HG03103 (cell line): ENCODE measurements around the gene PEAK3.

Source experiments
- ATAC-seq: cut with Tn5 transposase; IDR thresholded peaks from one replicate; pipeline ENCODE4 v1.9.1; 2021; ENCODE audit warnings: low read depth; ENCODE audit not compliant: unreplicated experiment

Gene PEAK3

DNA sequence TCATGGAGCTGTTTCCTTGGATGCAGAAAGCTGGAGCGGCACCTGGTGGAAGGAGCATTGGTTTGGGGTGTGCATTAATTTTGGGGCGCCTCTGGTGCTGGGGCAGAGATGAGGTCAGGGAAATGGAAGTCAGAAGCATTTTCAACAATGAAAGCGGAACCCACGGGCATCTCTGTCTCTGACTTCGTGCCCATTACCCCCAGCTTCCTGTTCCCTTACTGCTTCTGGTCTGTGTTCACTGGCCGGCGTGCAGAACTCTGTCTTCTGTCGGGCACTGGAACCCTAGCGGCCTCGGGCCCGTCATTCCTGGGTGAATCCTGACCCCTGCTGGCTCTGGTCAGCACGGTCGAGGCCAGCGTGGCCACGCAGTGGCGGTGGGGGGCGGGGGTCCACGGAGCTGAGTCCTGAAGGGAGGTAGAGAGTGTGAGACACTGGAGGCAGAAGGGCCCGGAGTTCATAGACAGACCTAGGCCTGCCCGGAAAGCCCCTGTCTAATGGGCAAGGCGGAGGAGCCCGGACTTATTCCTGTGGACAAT lies 33.9 kb upstream of the PEAK3 start:
- ATAC-seq = no peak

DNA sequence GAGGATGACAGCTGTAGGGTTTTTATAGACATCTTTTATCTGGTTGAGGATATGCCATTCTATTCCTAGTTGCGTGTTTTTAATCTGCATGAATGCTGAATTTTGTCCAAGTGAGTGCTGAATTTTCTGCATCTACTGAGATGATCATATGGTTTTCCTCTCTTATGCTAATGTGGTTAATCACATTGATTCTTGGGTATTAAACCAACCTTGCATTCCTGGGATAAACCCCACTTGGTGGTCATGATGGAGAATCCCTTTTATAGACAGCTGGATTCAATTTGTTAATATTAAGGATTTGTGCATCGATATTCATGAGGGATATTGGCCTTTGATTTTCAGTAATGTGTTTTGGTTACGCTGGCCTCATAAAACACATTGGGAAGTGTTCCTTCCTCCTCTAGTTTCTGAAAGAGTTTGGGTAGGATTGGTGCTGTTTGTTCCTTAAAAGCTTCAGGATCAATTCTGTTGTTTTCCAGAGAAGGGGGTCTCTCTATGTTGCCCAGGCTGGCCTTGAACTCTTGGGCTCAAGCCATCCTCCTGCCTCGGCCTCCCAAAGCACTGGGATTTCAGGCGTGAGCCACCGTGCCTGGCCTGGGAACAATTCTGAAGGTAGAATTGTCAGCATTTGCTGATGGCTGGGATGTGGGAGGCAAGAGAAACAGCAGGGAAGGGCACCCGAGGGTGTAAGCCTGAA lies 33.3 kb upstream of the PEAK3 start:
- ATAC-seq = no peak

DNA sequence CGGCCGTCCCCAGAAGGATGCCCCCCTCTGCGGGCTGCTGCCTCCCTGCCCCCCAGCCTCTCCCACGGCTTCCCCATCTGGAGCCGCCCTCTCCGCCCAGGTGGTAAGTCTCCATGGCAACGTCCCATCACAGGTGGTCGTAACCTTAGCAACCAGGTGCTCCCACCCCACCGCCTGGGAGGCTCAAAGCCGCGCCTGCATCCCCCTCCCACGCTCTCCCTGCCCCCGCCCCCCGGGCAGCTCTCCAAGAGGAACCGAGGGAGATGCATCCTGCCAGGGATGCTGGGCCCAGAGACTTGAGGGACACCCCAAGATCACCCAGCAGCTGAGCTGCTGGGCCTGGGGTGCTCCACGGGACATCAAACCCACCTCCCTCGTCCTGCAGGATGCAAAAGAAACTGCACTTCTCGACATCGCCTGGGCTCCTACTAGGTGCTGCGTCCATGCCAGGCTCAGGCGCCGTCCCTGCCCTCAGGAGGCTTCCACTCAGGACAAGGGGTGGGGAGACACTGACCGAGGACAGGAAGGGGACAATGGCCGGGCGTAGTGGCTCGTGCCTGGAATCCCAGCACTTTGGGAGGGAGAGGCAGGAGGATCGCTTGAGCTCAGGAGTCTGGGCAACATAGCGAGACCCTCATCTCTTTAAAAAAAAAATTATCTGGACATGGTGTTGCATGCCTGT lies 31.0 kb upstream of the PEAK3 start:
- no peak for ATAC-seq

DNA sequence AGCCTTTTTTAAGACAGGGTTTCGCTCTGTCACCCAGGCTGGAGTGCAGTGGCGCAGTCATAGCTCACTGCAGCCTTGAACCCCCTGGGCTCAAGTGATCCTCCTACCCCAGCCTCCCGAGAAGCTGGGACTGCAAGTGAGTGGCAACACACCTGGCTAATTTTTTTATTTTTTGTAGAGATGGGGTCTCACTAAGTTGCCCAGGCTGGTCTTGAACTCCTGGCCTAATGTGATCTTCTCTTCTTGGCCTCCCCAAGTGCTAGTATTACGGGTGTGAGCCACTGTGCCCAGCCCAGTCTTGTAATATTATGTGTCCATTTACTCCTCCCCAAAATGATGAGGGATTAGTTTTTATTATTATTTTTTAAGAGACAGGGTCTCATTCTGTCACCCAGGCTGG lies 29.1 kb upstream of the PEAK3 start:
- no peak for ATAC-seq

DNA sequence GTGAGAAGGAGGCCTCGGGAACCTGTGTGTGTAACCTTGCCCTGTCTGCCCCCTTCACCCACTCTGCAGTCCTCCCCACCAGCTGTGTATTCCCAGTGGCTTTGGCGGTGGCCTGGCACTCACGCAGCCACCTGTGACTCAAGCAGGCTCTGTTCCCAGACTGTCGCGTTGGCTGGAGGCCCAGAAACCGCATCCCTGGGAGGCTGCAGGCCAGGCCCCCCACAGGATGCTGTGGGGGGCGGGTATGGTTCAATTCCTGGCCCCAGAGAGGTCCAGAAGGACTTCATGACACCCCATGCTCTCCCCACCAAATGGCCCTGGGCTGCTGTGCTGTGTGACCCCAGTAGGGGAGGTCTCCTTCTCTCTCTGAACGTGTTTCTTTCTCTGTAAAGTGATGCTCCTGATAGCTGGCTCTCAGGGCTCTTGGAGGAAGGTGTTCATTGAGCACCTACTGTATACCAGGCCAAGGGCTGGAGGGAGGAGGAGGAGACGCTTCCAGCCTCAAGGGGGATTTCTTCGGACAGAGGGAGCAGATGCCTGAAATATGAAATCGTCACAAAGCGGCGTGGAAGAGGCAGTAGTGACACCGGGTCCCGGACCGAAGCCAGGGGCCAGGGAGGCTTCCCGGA lies 27.9 kb upstream of the PEAK3 start:
- ATAC-seq = no peak

DNA sequence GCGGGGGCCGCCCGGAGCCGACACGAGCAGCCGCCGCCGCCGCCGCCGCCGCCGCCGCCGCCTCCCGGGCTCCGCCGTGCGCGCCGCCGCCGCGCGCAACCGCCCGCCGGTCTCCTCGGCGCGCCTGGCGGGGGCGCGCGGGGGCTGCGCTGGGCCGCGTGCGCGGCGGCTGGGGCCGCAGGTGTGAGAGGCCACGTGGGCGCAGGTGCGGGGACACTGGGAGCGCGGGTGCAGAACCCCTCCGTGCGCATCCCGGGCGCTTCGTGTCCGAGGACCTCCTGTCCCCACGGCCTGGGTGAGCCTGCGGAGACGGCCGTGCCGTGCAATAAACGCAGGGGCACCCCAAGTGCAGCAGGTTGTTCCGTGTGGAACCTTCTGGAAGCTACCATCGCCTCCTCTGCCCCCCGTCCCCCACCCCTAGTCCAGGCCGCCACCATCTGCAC lies 26.2 kb upstream of the PEAK3 start, which contains the start of gene LINGO3:
Gene LINGO3 (minus strand): TSS at position 41 of the 443 bp plus-strand sequence. CDS start 16,378 bp downstream, outside the sequence.
- no peak for ATAC-seq

DNA sequence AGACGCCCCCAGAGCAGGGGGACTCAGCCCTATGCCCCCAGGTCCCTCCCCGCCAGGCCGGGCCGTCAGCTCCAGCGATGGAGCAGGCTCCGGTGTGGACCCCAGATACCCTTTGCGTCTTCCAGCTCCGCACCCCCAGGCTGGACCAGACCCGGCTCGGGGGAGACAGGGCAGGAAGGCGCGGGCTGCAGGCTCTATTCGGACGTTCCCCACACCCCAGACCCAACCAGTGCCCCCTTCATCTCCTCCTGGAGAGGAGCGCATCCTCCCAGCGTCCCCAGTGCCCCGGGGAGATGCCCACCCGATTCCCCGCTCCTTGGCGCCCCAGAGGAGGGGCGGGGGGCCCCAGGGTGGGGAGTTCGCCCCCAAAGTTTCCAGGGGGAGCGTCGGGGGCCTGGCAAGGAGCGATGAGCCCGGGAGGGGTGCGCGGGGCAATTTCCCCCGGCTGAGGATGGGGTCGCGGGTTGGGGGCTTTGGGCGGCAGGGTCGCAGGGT lies 25.6 kb upstream of the PEAK3 start:
- no peak for ATAC-seq

DNA sequence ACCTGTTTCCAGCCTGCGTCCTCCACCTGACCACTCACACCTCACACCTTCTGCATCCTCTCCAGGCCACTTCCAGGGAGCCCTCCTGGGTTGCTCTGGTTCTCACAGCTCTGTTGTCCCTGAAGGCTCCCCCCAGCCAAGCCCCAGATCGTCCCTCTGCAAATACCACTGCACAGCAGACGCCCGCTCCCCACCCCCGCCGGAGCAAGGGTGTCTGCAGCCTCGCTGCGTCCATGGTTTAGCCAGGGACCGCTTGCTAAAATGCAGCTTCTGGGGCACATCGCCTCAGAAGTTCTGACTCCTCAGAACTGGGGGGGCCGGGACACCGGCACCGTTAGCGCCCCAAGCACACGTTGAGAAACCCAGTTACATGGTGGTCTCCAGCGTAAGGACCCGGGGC lies 25.0 kb upstream of the PEAK3 start:
- no peak for ATAC-seq

DNA sequence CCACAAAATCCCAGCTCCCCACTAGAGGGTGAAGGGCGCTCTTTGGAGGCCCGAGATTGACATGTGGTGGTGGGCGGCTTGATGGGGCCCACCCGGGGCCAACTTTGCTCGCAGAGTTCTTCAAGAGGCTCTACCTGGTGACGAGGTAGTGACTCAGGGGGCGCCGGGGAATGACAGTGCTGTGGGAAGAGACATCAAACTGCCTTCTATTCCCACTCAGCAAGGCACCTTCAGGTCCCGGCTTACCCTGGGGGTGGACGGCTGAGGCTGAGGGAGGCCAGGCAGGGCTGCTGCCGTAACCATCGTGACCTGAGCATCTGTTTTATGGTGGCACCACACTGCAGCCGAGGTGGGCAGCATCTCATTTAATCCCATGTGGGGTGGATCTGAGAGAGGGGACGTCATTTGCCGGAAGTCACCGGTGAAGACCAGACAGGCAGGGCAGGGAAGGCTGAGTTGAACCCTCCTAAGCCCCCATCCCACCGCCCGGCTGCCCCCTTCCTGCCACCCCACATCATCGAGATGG lies 24.4 kb upstream of the PEAK3 start:
- no peak for ATAC-seq

DNA sequence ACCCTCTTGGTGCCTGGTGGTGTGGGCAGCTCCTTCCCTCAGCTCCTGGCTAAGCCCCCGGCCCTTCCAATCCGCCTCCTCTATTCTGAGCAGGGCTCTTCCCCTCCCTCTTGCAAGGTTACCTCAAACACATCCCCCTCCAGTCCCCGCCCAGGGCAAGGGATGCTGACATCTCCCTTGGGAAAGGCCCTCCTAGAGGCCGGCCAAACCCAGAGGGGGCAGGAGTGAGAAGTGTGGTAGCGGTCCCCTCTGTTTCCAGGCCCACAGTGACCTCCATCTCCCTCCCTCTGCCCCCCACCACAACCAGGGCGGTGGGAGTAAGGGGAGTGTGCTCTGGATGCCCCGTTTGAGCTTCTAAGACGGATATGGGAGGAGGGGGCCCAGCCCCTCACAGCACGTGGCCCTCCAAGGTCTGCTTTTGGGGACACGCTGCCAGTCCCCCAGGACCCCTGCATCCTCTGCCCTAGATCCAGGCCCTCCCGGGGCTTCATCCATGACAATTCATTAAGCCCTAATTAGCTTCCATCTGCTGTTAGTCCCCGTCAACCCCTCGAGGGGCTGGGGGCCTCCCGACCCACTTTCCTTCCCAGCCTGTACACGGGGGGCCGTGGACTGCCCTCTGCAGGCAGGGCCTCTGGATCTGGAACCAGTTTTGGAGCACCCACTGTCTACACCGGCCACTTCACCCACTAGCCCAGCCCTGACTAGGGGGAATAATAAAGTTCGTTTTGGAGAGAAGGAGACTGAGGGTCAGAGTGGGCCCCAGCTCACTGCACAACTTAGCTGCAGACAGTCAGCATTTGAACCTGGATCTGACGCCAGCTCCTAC lies 23.7 kb upstream of the PEAK3 start:
- no peak for ATAC-seq

DNA sequence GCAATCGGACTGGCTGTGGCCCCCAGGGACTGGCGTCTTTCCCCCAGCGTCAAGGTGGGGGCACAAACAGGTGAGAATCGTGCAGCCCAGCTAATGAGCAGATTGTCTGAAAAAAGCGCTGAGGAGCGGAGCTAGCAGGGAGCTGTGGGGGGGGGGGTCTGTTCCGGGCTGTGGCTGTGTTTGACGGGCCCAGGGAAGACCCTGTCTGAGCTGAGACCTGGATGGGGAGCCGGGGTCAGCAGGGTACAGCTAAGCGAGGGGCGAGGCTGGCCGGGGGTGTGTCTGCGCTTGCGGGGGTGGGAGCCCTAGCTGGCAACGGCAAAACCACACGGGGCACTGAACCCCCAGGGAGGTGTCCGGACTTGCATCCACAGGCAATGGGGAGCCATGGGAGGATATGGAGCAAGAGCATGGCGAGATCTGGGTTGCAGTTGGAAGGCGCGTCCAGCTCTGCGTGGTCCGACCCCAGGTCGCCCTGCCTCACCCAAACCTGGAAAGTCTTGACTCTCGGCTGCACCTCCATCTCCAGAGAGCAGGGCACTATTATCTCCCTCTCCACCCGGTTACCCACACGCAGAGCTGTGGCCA lies 21.3 kb upstream of the PEAK3 start:
- ATAC-seq = no peak

DNA sequence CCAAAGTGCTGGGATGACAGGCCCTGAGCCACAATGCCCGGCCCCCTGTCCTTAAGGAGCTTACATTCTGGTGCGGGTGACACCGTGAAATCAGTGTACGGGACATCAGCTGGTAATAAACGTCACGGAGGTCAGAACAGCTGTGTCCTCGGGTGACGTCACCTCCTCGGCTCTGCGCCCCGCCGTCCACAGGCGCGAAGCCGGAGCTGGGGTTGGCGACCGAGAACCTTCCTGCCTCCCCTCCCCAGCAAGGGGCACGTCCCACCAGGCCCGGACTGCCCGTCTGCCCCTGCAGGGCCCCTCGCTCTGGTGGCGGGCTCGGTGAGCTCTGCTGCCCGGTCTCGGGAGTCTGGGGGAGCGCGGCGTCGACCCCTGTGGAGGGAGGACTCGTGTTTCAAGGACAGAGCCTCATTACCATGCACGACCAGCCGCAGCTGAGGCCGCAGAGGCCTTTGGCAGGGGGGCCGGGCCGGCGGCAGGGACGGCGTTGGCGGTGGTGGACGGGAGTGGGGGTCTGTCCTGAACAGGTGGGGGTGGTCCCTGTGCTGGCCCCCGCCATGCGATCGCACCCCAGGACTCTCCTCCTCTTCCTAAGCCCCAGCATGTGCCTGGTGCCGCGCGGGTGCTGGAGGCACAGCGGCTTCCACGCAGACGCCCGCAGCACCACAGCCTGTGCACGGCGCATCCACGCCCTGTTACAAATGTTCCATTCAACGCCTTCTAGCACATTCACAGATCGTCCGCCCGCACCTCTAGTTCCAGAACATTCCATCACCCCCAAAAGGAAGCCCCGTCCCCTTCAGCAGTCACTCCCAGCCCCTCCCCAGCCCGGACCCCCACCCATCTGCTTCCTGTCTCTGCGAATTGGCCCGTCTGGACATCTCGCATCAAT lies 20.6 kb upstream of the PEAK3 start:
- no peak for ATAC-seq

DNA sequence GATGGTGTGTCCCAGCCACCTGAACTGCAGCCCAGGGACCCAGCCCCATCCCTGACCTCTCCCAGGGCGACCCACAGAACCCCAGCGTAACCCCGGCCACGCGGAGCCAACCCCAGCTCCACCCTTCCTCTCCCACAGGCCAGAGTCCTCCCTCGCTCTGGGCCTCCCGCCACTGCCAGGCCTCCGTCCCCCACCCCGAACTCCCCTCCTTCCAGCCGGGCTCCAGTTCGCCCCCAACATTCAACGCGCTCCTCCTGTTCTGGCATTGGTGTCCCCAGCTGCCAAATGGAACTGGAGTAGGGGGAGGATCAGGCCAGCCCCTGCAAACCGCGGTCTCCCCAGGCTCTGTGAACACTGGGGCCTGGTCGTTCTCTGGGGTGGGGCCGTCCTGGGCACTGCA lies 18.6 kb upstream of the PEAK3 start:
- ATAC-seq = no peak

DNA sequence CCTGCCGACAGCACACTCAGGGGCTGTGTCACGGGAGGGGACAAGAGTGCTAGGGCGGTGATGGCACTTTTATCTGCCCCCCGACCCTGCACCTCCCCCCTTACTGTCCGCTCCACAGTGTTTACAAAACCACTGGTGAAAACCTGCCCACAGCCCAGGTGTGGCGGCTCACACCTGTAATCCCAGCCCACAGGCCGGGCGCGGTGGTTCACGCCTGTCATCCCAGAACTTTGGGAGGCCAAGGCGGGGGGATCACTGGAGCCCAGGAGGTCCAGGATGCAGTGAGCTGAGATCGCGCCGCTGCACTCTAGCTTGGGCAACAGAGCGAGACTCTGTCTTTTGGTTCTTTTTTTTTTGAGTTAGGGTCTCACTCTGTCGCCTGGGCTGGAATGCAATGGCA lies 14.2 kb upstream of the PEAK3 start:
- ATAC-seq = no peak

DNA sequence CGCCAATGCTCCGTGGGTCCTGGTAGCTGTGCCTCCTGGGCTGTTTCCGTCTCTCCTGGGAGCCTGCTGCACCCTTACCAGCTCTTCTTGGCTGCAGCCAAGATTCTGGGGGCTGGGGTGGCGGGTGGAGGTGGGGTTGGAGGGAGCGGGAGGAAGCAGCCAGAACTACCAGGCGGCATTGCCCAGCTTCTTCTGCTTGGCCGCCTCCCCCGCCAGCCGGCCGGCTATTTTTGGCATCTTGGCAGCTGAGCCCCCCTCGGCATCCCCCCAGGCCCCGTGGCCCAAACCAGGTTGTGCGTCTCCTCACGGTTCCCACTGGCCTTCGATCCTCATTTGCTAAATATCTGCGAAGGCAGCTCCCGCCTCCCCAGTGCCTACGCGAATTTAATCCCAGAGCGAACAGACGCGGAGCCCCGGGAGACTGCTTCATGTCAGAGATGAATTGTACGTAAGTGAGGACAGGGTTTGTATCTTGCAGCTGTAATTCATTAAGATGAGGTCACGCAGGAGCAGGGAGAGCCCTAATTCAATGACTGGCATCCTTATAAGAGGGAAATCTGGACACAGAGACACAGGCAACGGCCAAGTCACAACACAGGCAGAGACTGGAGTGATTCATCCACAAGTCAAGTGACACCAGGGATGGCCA lies 12.8 kb upstream of the PEAK3 start:
- ATAC-seq = no peak

DNA sequence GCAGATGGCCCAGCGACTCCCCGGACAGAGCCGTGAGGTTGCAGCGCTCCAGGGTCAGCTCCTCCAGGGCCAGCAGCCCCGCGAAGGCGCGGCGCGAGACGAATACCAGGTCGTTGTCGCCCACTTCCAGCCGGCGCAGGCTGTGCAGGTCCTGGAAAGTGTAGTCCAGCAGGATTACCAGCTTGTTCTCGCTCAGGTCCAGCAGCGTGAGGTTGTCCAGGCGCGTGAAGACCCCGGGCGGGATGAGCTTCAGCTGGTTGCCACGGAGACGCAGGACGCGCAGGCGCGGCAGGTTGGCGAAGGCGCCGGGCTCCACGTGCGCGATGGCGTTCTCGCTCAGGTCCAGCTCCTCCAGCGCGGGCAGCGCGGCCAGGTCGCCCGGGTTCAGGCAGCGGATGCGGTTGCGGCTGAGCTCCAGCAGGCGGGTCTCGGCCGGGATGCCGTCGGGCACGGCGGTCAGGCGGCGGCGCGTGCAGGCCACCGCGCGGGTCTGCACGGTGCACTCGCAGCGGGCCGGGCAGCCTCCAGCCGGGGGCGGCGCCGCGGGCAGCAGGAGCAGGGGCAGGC lies 9.3 kb upstream of the PEAK3 start:
- ATAC-seq = no peak

DNA sequence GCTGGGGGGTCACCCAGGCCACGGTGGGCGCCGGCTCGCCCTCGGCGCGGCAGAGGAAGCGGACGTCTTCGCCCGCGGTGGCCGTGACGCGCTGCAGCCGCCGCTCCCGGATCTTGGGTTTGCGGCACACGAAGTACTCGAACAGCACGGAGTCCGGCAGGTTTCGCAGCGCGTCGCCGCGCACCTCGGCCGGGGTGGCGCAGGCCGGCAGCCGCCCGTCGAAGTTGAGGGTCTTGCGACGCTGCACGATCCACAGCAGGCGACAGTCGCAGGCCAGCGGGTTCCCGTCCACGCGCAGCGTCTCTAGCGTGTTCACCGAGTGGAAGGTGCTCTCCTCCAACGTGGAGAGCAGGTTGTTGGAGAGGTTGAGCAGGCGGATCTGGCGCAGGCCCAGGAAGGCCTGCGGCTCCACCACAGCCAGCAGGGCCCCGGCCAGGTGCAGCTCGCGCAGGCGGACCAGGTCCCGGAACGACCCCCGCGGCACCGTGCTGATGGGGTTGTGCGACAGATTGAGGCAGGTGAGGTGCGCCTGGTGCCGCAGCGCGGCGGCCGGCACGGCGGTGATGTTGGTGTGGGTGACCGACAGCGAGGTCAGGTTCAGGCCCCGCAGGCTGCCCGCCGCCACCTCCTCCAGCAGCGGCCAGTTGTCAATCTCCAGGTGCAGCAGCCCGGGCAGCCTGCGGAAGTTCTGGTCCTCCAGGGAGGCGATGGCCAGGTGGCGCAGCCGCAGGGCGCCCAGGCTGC lies 8.6 kb upstream of the PEAK3 start:
- no peak for ATAC-seq
